ENCODE measurements around the gene PNPLA6.

PNPLA6 gene

DNA sequence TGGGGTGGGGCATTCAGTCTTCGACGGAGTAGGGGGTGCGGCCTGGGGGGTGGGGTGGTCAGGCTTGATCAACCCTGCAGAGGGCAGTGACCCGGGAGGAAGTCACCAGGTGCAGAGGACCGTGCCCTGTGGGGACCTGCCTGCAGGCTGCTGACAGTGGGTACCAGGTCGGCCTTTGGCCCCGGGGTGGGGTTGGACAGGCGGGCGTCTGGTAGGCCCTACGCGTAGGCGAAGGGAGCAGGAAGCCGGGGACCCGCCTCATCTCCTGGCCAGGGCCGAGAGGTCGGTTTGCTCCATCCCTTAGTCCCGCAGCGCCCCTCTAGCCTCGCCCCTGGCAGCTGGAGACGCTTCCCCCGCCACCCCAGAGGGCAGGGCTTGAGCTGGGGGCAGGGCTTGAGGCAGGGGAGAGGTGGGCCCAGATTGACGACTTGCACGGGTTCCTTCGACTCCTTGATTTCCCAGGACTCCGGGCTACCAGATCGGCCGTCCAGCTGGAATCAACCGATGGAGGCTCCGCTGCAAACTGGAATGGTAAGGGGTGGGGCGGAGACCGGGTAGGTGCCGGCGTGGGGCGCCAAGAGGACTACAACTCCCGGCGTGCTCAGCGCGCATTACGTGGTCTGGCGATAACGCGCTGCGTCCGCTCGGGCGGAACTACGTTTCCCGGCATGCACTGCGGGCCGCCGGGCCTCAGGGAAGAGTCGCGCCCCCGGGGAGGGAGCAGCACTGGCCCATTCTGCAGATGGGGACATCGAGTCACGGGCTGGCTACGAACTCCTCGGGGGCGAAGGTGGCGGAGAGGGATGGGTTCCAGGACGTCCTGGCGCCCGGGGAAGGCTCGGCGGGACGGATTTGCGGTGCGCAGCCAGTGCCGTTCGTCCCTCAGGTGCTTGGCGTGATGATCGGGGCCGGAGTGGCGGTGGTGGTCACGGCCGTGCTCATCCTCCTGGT, at the start of gene PNPLA6:
TSS of gene PNPLA6 (plus strand) at position 671 of the 951 bp plus-strand sequence. CDS start at position 743, 72 bp downstream.
- Histone ChIP-seq H3K36me3 (ENCODE audit: insufficient read depth, low read length) (no peaks in the 10 kb centered on the region), H3K9me3 (ENCODE audit: control insufficient read depth, insufficient read depth, low read length) (no peaks in the 10 kb centered on the region), H3K4me1 (ENCODE audit: insufficient read depth, low read length) (no peaks in the 10 kb centered on the region), H3K9ac (ENCODE audit: low read depth, low read length) (peak within 1 kb of the TSS; percentile 70)

GRCh38 chr19:7486923-7487322, 48.6 kb upstream of the PNPLA6 start:
- H3K9me3 ChIP-seq (ENCODE audit: control insufficient read depth, insufficient read depth, low read length): no peaks in the 10 kb centered on the region
- no peak overlapping the region for H3K9ac ChIP-seq (ENCODE audit: low read depth, low read length)
- H3K36me3 ChIP-seq (ENCODE audit: insufficient read depth, low read length): no peaks in the 10 kb centered on the region
- H3K4me1 ChIP-seq (ENCODE audit: insufficient read depth, low read length): peaks cover 7% of the 10 kb centered on the region

DNA sequence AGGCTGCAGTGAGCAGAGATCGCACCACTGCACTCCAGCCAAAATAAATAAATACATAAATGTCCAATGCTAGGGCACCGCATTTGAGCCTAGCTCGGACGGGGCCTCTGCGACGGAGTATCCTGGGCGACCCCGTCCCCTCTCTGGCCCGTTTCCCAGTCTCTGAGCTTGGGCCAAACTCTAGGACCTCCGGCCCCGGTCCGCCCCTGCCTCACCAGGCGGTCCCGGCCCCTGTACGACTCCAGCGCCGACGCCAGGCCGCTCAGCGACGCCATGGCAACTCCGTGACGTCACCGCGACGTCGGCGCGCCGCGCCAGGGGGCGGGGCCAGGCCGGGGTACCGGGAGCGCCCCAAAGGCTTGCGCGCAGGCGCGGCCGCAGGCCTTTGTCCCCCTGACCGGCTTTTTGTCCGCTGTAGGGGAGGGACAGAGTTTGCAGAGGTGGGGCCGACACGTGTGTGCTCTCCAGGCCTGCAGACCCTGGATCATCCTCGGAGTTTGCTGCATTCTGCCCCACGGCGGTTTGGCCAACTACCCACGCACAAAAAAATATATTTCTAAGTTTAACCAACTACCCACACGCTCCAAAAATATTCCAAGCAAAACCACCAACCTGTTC, 46.7 kb upstream of the PNPLA6 start, which contains the start of gene PEX11G:
TSS of gene PEX11G (minus strand) at position 300 of the 618 bp plus-strand sequence. CDS start at position 275, 25 bp downstream.
- peak within 1 kb of the TSS; percentile 81 for H3K9ac ChIP-seq (ENCODE audit: low read depth, low read length)
- H3K9me3 ChIP-seq (ENCODE audit: control insufficient read depth, insufficient read depth, low read length): no peaks in the 10 kb centered on the region
- no peaks in the 10 kb centered on the region for H3K36me3 ChIP-seq (ENCODE audit: insufficient read depth, low read length)
- H3K4me1 ChIP-seq (ENCODE audit: insufficient read depth, low read length): peaks cover 7% of the 10 kb centered on the region

DNA sequence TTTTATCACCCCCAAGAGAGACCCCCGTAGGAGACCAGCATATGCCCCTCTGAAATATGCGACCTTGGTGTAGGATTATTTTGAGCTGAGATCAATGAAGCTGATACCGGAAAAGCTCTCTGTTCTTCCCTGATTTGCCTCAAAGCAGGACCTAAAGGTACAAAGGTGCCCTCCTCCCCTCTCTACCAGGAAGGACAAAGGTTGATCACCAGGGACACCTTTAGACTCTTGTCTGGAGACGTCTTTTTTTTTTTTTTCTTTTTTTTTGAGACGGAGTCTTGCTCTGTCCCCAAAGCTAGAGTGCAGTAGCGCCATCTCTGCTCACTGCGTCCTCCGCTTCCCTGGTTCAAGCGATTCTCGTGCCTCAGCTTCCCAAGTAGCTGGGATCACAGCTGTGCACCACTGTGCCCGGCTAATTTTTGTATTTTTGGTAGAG, 45.9 kb upstream of the PNPLA6 start:
- Histone ChIP-seq H3K36me3 (ENCODE audit: insufficient read depth, low read length) (no peaks in the 10 kb centered on the region), H3K4me1 (ENCODE audit: insufficient read depth, low read length) (peaks cover 12% of the 10 kb centered on the region), H3K9ac (ENCODE audit: low read depth, low read length) (peak overlapping the region; percentile 53), H3K9me3 (ENCODE audit: control insufficient read depth, insufficient read depth, low read length) (no peaks in the 10 kb centered on the region)

GRCh38 chr19:7492142-7492541, 43.4 kb upstream of the PNPLA6 start:
- H3K36me3 ChIP-seq (ENCODE audit: insufficient read depth, low read length): no peaks in the 10 kb centered on the region
- peaks cover 14% of the 10 kb centered on the region for H3K4me1 ChIP-seq (ENCODE audit: insufficient read depth, low read length)
- no peak overlapping the region for H3K9ac ChIP-seq (ENCODE audit: low read depth, low read length)
- H3K9me3 ChIP-seq (ENCODE audit: control insufficient read depth, insufficient read depth, low read length): no peaks in the 10 kb centered on the region

GRCh38 chr19:7492558-7492957, 43.0 kb upstream of the PNPLA6 start:
- H3K36me3 ChIP-seq (ENCODE audit: insufficient read depth, low read length): no peaks in the 10 kb centered on the region
- no peak overlapping the region for H3K9ac ChIP-seq (ENCODE audit: low read depth, low read length)
- peaks cover 14% of the 10 kb centered on the region for H3K4me1 ChIP-seq (ENCODE audit: insufficient read depth, low read length)
- H3K9me3 ChIP-seq (ENCODE audit: control insufficient read depth, insufficient read depth, low read length): no peaks in the 10 kb centered on the region

DNA sequence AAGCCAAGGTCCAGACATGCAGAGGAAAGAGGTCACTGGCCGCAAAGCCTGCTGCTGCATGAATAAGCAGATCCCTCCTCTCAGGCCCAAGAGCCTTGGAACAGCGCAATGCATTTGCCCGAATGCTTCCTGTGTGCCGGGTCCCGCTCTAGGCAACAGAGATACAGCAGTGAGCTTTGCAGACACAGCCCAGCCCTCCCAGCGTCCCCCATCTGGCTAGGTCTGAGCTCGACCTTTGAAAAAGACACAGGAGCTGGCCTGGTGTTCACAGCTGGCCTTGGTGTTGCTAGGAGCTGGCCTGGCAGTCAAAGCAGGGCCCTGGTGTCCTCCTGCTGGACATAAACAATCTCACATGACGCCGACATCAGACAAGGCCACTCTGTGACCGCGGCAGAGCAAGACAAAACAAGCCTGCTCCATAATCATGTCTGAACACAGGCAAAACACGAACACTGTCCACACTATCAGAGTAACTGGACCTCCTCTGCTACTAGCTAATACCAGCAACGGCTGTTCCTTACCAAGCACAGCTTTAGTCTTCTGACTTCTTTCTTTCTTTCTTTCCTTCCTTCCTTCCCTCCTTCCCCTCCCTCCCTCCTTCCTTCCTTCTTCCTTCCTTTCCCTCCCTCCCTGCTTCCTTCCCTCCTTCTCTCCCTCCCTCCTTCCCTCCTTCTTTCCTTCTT, 41.0 kb upstream of the PNPLA6 start:
- Histone ChIP-seq H3K36me3 (ENCODE audit: insufficient read depth, low read length) (no peaks in the 10 kb centered on the region), H3K4me1 (ENCODE audit: insufficient read depth, low read length) (peaks cover 9% of the 10 kb centered on the region), H3K9me3 (ENCODE audit: control insufficient read depth, insufficient read depth, low read length) (no peaks in the 10 kb centered on the region), H3K9ac (ENCODE audit: low read depth, low read length) (no peak overlapping the region)

- peaks cover 7% of the 10 kb centered on the region; the same call in 1 of the 2 replicates for H3K4me1 ChIP-seq (ENCODE audit: insufficient read depth, low read length)
- H3K9ac ChIP-seq (ENCODE audit: low read depth, low read length): no peak overlapping the region
- H3K36me3 ChIP-seq (ENCODE audit: insufficient read depth, low read length): no peaks in the 10 kb centered on the region
- H3K9me3 ChIP-seq (ENCODE audit: control insufficient read depth, insufficient read depth, low read length): no peaks in the 10 kb centered on the region
These were observed 38.2 kb upstream of the PNPLA6 start for GRCh38 chr19:7497292-7497691.

GRCh38 chr19:7500811-7501450, 34.6 kb upstream of the PNPLA6 start:
- H3K9ac ChIP-seq (ENCODE audit: low read depth, low read length): peak overlapping the region; percentile 72

GRCh38 chr19:7502552-7502951, 33.0 kb upstream of the PNPLA6 start:
- Histone ChIP-seq H3K9ac (ENCODE audit: low read depth, low read length) (no peak overlapping the region), H3K9me3 (ENCODE audit: control insufficient read depth, insufficient read depth, low read length) (no peaks in the 10 kb centered on the region), H3K4me1 (ENCODE audit: insufficient read depth, low read length) (peaks cover 2% of the 10 kb centered on the region; the same call in 1 of the 2 replicates), H3K36me3 (ENCODE audit: insufficient read depth, low read length) (no peaks in the 10 kb centered on the region)

More at GRCh38 chr19:7500811-7501450, 34.6 kb upstream of the PNPLA6 start:
- Histone ChIP-seq H3K4me1 (ENCODE audit: insufficient read depth, low read length) (no peaks in the 10 kb centered on the region), H3K36me3 (ENCODE audit: insufficient read depth, low read length) (no peaks in the 10 kb centered on the region), H3K9me3 (ENCODE audit: control insufficient read depth, insufficient read depth, low read length) (no peaks in the 10 kb centered on the region)

DNA sequence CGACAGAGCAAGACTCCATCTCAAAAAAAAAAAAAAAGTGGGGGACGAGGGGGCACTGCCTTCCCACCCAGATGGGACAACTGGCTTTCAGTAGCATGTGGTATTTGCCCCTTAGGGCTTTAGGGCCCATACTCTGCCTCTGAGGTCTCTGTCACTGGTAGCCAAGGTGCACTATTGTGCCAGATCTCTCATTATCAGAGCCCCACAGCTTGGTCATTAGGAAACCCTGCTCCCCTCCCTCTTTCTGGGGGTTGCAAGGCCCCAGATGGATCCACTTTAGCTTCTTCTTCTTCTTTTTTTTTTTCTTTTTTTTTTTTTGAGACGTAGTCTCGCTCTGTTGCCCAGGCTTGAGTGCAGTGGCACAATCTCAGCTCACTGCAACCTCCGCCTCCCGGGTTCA, 30.8 kb upstream of the PNPLA6 start:
- Histone ChIP-seq H3K36me3 (ENCODE audit: insufficient read depth, low read length) (no peaks in the 10 kb centered on the region), H3K9ac (ENCODE audit: low read depth, low read length) (no peak overlapping the region), H3K4me1 (ENCODE audit: insufficient read depth, low read length) (peaks cover 7% of the 10 kb centered on the region; the same call in 1 of the 2 replicates), H3K9me3 (ENCODE audit: control insufficient read depth, insufficient read depth, low read length) (no peaks in the 10 kb centered on the region)

GRCh38 chr19:7505288-7505681, 30.2 kb upstream of the PNPLA6 start:
- peaks cover 7% of the 10 kb centered on the region; the same call in 1 of the 2 replicates for H3K4me1 ChIP-seq (ENCODE audit: insufficient read depth, low read length)

GRCh38 chr19:7505682-7506384, 29.7 kb upstream of the PNPLA6 start:
- H3K4me1 ChIP-seq (ENCODE audit: insufficient read depth, low read length): peaks cover 7% of the 10 kb centered on the region; the same call in 1 of the 2 replicates
- no peaks in the 10 kb centered on the region for H3K36me3 ChIP-seq (ENCODE audit: insufficient read depth, low read length)
- peak overlapping the region; percentile 57 for H3K9ac ChIP-seq (ENCODE audit: low read depth, low read length)
- no peaks in the 10 kb centered on the region for H3K9me3 ChIP-seq (ENCODE audit: control insufficient read depth, insufficient read depth, low read length)

More at GRCh38 chr19:7505288-7505681, 30.2 kb upstream of the PNPLA6 start:
- Histone ChIP-seq H3K9me3 (ENCODE audit: control insufficient read depth, insufficient read depth, low read length) (no peaks in the 10 kb centered on the region), H3K36me3 (ENCODE audit: insufficient read depth, low read length) (no peaks in the 10 kb centered on the region), H3K9ac (ENCODE audit: low read depth, low read length) (peak overlapping the region; percentile 57)
